NCI-H82 (cell line): ENCODE data around the gene FAM120A.
A peak's percentile ranks its signal among the peaks of the same experiment; 100 is the strongest.

Source experiments
- DNase-seq: peaks from one replicate; lab custom pipeline; 2025; lab: John Stamatoyannopoulos, UW

The FAM120A gene

GRCh38 chr9:93579711-93580516, 128.4 kb downstream of the FAM120A start:
- no peak for DNase-seq

DNA sequence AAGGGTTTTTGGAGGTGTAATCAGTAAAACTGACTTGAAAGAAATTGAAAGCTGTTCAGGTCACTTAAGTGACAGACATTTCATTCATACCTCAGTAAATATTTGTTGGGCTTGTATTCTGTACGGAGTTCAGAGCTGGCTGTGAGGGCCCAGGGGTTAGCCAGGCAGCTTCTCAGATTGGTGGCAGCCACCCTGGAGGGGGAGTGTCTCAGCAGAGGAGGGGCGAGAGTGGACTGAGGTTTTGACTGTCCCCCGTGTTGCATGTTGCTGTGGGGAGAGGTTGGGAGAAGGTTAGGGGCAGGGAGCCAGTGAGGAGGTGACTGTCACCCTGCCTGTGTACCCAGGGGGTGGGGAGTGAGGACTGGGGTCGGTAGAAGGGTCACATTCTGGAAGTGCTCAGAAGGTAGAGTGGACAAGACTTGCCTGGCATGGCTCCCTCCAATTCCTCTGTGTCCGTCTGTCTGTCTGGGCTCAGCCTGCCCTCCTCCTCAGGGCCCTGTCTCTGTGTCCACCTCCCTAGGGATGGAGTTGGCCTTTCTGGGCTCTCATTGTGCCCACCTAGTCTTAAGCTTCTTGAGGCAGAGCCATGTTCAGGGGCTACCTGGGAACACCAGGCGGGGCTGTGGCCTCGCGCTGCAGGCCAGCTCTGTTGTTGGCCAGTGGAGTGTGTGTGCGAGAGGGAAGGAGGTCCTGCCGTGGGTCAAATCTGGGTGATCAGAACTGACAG, 129.3 kb downstream of the FAM120A start:
- DNase-seq, result no peak

GRCh38 chr9:93582115-93582514, 130.6 kb downstream of the FAM120A start:
- no peak for DNase-seq

GRCh38 chr9:93582550-93582949, 131.1 kb downstream of the FAM120A start:
- DNase-seq, result no peak

- no peak for DNase-seq
These were observed 133.8 kb downstream of the FAM120A start for GRCh38 chr9:93585259-93585658.

GRCh38 chr9:93585695-93586094, 134.2 kb downstream of the FAM120A start:
- no peak for DNase-seq

DNA sequence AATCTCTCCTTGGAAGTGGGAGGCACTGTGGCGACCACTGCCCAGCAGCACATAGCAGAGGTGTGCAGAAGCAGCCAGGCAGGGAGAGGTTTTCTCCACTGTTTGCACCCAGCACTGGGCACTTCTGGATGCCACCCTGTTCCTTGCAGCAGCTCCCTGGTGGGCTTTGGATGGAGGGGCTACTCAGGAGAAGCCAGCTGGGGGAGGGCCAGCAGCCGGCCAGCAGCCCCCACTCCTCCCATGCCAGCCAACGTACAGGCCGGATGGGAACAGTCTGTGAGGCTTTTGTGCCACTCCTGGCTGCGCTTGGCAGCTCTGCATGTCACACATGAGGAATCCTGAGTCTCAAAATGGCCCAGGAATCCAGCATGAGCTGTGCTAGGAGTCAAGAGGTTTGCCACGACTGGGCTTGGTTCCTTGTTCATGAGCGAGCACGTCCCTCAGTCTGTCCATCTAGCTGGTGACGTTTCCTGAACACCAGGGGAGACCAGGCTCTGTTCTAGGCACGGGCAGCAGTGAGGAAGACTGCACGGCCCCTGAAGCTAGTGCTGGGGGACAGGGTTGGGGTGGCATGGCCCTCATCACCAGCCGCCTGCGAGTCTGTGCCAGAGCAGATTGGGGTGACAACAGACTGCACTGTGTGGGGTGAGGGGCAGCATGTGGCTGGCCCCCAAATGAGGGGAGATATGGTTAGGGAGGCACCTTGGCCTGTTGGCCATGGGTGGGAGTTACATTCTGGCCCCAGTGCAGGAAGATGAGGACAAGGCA, 135.0 kb downstream of the FAM120A start:
- no peak for DNase-seq

- no peak for DNase-seq
These were observed 135.8 kb downstream of the FAM120A start for GRCh38 chr9:93587284-93587650.

GRCh38 chr9:93587651-93588347, 136.3 kb downstream of the FAM120A start:
- DNase-seq, result no peak

DNA sequence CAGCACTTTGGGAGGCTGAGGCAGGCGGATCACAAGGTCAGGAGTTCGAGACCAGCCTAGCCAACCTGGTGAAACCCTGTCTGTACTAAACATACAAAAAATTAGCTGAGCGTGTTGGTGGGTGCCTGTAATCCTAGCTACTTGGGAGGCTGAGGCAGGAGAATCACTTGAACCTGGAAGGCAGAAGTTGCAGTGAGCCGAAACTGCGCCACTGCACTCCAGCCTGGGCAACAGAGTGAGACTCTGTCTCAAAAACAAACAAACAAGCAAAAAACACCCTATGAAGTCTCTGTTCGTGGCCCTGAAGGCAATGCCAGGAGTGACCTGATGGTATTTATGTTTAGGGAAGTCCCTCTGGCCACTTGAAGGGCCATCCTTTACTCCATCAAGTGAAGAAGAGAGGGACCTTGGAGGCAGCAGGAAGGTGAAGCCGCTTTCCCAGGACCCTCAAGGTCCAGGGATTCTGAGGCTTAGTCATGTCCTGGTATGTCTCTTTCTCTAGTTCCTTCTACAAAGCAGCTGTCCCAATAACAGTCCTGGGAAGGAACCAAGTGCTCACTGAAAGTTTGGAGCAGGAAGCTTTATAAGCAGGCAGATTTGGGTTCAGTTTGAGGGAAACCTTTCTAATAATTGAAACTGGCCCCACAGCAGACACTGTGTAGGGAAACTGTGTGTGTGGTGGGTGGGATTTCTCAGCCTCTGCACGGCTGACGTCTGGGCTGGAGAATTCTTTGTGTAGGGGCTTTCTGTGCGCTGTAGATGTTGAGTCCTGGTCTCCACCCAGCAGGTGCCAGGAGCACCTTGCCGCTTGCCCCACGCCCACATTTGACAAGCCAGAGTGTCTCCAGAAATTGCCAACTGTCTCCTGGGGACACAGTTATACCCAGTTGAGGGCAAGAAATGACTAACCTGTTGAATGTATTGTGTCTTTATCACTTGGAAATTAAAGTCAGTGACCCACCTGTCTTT, 137.4 kb downstream of the FAM120A start:
- no peak for DNase-seq

GRCh38 chr9:93589688-93590087, 138.2 kb downstream of the FAM120A start:
- no peak for DNase-seq

- no peak for DNase-seq
These were observed 139.2 kb downstream of the FAM120A start for GRCh38 chr9:93590609-93591234.

DNA sequence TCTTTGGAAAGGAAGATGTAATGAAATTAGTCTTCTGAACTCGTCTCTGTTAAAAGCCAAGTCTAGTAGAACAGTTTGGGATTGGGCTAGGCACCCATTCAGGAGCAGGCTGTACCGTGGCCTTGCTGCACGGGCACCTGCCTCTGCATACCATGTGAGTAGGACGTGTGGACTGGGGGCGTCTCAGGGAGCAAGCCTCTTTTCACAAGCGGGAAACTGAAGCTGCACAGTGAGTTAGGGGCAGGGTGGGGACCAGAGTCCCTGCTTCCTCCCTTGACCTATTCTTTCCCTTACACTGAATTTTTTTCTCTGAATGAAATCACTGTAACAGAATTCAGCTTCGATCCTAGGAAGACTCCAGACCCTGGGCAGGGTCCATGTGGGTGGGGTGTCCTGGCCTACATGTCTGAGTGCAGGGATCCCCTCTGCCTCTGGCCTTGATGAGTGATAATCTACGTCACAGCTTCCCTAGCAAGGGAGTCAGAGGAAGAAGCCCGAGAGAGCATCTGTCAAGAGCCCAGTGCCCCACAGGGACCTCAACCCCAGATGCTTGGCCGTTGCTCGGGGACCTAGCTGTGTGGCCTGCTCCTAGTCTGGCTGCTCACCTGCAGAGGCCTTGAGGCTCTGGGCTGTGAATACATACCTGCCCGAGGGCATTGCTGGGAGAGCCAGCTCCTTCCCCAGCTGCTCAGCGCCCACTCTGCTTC, 140.0 kb downstream of the FAM120A start:
- no peak for DNase-seq

DNA sequence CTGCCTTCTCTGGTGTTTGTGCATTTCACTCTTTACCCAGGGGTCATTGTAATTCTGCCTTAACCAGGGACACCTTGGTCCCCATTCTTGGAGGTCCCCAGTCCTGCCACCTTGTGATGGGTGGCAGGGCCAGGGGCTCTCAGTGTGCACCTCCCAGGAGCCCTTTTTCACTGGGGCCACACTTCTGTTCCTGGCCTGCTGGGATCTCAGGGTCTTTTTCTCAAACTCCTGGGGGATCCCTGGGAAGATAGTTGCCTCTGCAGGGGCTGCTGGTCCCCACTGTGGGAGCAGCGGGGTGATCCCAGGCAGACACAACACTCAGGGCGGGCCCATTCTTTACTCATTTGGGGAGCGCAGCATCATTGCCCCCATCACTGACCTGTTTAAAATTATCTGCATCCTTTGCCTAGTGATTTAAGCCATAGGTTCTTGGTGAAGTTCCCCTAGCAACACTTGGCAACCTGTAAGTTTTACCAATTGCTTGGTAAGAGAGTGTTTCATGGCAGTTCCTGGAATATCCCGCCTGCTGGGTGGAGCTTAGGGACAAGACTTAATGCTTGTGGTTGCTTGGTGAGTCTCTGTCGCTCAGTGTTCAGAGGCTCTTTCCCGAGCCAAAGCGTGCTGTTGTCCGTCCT, 140.6 kb downstream of the FAM120A start:
- DNase-seq, result no peak

DNA sequence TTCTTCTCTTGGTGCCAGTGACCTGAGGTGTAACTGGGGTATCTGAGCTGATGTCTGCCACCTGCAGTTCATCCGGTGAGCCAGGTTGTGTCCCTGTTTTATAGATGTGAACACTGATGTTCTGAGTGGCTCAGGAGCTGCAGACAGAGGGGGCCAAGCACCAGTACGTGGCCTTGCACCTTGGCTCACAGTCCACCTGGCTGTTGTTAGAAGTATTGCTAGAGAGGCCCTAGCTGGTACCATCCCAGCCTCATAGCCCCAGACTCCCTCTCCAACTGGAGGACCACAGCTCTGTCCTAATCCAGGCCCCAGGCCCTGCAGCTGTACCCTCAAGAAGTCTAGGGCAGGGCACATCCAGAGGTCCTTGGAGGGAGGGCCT, 141.1 kb downstream of the FAM120A start:
- peak; percentile 35 for DNase-seq

GRCh38 chr9:93593144-93593658, 141.7 kb downstream of the FAM120A start:
- DNase-seq, result no peak

- DNase-seq, result no peak
These were observed 142.7 kb downstream of the FAM120A start for GRCh38 chr9:93594041-93594756.

GRCh38 chr9:93595461-93595860, 144.0 kb downstream of the FAM120A start:
- DNase-seq, result no peak
